B cell (primary cell): ENCODE data around the gene ANKS1B. TPM values are rescaled to one million over a fixed set of nuclear protein-coding genes. Genes with fewer than 3 reads are reported as not detected.

Experiments used
- ATAC-seq: fragments of 200-7000 bp; cut with Tn5 transposase; one replicate; pipeline ENCODE4 v1.10.0; 2021; ENCODE audit warnings: low read depth, mild to moderate bottlenecking, moderate number of reproducible peaks, moderate library complexity
- CTCF ChIA-PET: fragments of 350-600 bp; sonication (Branson Sonifier 250); formaldehyde crosslinking; loops from one replicate; lab custom pipeline; 2021; ENCODE audit warnings: antibody characterized with exemption, inconsistent platforms; lab: Charles Lee
- POLR2A ChIA-PET: fragments of 350-600 bp; sonication (Branson Sonifier 250); formaldehyde crosslinking; loops from one replicate; lab custom pipeline; 2021; ENCODE audit warnings: antibody characterized with exemption; lab: Charles Lee
- DNase-seq: peaks from one replicate; pipeline ENCODE4 v3.0.0; 2013
- H2AFZ ChIP-seq: 2 replicates; pipeline ENCODE4 v1.6.1; 2012; ENCODE audit warnings: mild to moderate bottlenecking, low read depth, low read length; ENCODE audit not compliant: insufficient read depth, poor library complexity, severe bottlenecking
- H3K27ac ChIP-seq, 2 donors: 1 replicate in 1 of 2; 2 replicates in 1 of 2; pipeline ENCODE4 v1.5.1; 2012 to 2013; ENCODE audit warnings: low read length in 2 of 2, mild to moderate bottlenecking in 2 of 2, moderate library complexity in 1 of 2
- H3K27me3 ChIP-seq, 4 experiments: fragments of 200-600 bp in 1 of 4; sonication (generic) in 1 of 4; replicated peaks in 1 of 4; 1 replicate in 2 of 4; 2 replicates in 2 of 4; pipeline versions ENCODE4 v1.6.1 to v1.7.0; 2013 to 2016; ENCODE audit warnings: low read length in 3 of 4, mild to moderate bottlenecking in 2 of 4, mixed read lengths in 1 of 4, moderate library complexity in 1 of 4; ENCODE audit not compliant: insufficient read depth in 4 of 4, control insufficient read depth in 3 of 4; ENCODE audit errors: control extremely low read depth in 1 of 4
- H3K36me3 ChIP-seq, 2 experiments: replicated peaks in 1 of 2; 1 replicate in 1 of 2; 2 replicates in 1 of 2; pipeline versions ENCODE4 v1.6.1 to v1.7.1; 2013; ENCODE audit warnings: low read length in 1 of 2; ENCODE audit not compliant: insufficient read depth in 2 of 2, control insufficient read depth in 1 of 2; ENCODE audit errors: control extremely low read depth in 1 of 2, extremely low read depth in 1 of 2
- H3K4me1 ChIP-seq, 2 donors: fragments of 200-600 bp in 1 of 2; sonication (generic) in 1 of 2; 1 replicate in 1 of 2; 2 replicates in 1 of 2; pipeline versions ENCODE4 v1.5.1 to v1.6.1; 2013 to 2017; ENCODE audit warnings: low read length in 2 of 2; ENCODE audit not compliant: control insufficient read depth in 2 of 2, insufficient read depth in 2 of 2
- H3K4me2 ChIP-seq: replicated peaks from 2 replicates; pipeline ENCODE3; 2012; ENCODE audit warnings: mild to moderate bottlenecking, low read depth, low read length; ENCODE audit not compliant: poor library complexity, severe bottlenecking
- H3K4me3 ChIP-seq, 5 experiments: fragments of 200-600 bp in 1 of 5; sonication (generic) in 1 of 5; 1 replicate in 3 of 5; 2 replicates in 2 of 5; pipeline versions ENCODE4 v1.5.1 to v1.7.0; 2011 to 2016; ENCODE audit warnings: low read length in 4 of 5, mild to moderate bottlenecking in 4 of 5, low read depth in 2 of 5, control low read depth in 1 of 5, moderate library complexity in 1 of 5; ENCODE audit not compliant: insufficient read depth in 1 of 5; ENCODE audit errors: control extremely low read depth in 1 of 5, extremely low read depth in 1 of 5
- H3K79me2 ChIP-seq: fragments of 200-600 bp; sonication (generic); one replicate; pipeline ENCODE4 v1.6.0; 2016; ENCODE audit warnings: low read length; ENCODE audit not compliant: control insufficient read depth, insufficient read depth
- H3K9ac ChIP-seq: fragments of 200-600 bp; sonication (generic); 2 replicates; pipeline ENCODE4 v1.6.1; 2017; ENCODE audit warnings: mild to moderate bottlenecking, low read length, moderate library complexity
- H3K9me3 ChIP-seq, 3 donors: one replicate each; pipeline versions ENCODE4 v1.6.1 to v1.7.1; 2013; ENCODE audit warnings: low read length in 2 of 3; ENCODE audit not compliant: control insufficient read depth in 2 of 3, insufficient read depth in 1 of 3; ENCODE audit errors: control extremely low read depth in 1 of 3
- H4K20me1 ChIP-seq: 2 replicates; pipeline ENCODE4 v1.6.0; 2012; ENCODE audit warnings: mild to moderate bottlenecking, low read length; ENCODE audit not compliant: insufficient read depth, control insufficient read depth, poor library complexity, severe bottlenecking
- H3K27ac Mint-ChIP-seq: one replicate; pipeline ENCODE4 v1.8.0; 2021; ENCODE audit warnings: mixed read lengths
- H3K27me3 Mint-ChIP-seq: one replicate; pipeline ENCODE4 v1.8.0; 2021; ENCODE audit warnings: mixed read lengths
- H3K4me1 Mint-ChIP-seq: one replicate; pipeline ENCODE4 v1.8.0; 2021; ENCODE audit warnings: mixed read lengths
- H3K4me3 Mint-ChIP-seq: one replicate; pipeline ENCODE4 v1.8.0; 2021; ENCODE audit warnings: mixed read lengths
- H3K9me3 Mint-ChIP-seq: one replicate; pipeline ENCODE4 v1.8.0; 2022; ENCODE audit warnings: mixed read lengths; ENCODE audit not compliant: insufficient read depth
- EZH2 ChIP-seq: IDR thresholded peaks from 2 replicates; pipeline ENCODE4 v1.6.1; 2012; ENCODE audit warnings: borderline replicate concordance, low read depth, mild to moderate bottlenecking, moderate library complexity, low read length; ENCODE audit not compliant: insufficient read depth, poor library complexity, severe bottlenecking
- WGBS: methylation state at CpG from one replicate; pipeline ENCODE4 v1.1.5; 2013; ENCODE audit warnings: missing lambda C conversion rate; ENCODE audit not compliant: insufficient coverage; 5-methylcytosine and 5-hydroxymethylcytosine counted together
- intact Hi-C: fragments of 100-400 bp; cut with micrococcal nuclease; formaldehyde crosslinking; loops from one replicate; pipeline ENCODE4 v1.10.0; 2022
- polyA plus RNA-seq: library from polyadenylated mRNA; depleted of rRNA; stranded (reverse); fragments of >200 nt; gene quantifications from 2 replicates; pipeline ENCODE4 v1.2.3, GENCODE V29; 2012
- total RNA-seq, 2 donors: library from RNA; stranded (reverse); fragments of 120-200 nt in 1 of 2; gene quantifications; 1 replicate in 1 of 2; 2 replicates in 1 of 2; pipeline versions ENCODE4 v1.2.3 to v1.2.4, GENCODE V29; 2013 to 2022
- TF ChIP-seq, protein P1 (sequence below): fragments of 200-600 bp; IDR thresholded peaks from one replicate; pipeline ENCODE4 v1.8.0; 2022; ENCODE audit warnings: antibody characterized with exemption, mild to moderate bottlenecking

ANKS1B gene
- total and polyA plus RNA-seq, 2 donors (not counting 1 experiment from before 2014, with no cell fraction given): not detected

DNA sequence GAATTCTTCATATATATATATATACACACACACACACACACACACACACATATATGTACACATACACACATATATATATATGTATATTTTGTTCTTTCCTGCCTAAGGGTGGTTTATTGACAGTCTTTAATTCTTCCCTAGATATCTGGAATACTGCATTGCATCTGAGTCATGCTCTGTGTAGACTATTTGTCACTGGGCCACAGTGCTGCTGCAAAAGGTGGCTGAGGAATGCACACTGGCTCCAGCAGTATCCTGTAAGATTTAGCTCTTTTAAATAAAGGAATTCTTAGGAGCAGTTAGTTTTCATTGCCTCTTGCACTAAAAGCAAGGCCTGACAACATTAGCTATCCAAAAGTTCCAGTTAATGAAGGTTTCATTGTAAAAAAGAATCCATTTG, 1138.8 kb downstream of the ANKS1B start:
- Histone ChIP-seq H3K9ac (no peak overlapping the region), H3K36me3 (no peaks in the 10 kb centered on the region), H3K27me3 (no peaks in the 10 kb centered on the region), H3K9me3 (no peaks in the 10 kb centered on the region), H2AFZ (no peak overlapping the region), H3K4me1 (no peaks in the 10 kb centered on the region), H4K20me1 (no peaks in the 10 kb centered on the region), H3K4me3 (no peak overlapping the region), H3K4me2 (no peak overlapping the region), H3K27ac (no peak overlapping the region), H3K79me2 (no peaks in the 10 kb centered on the region)
- CTCF ChIA-PET: no interaction called here
- no peak for ATAC-seq
- TF ChIP-seq EZH2: no peak
- TF ChIP-seq, protein P1, sequence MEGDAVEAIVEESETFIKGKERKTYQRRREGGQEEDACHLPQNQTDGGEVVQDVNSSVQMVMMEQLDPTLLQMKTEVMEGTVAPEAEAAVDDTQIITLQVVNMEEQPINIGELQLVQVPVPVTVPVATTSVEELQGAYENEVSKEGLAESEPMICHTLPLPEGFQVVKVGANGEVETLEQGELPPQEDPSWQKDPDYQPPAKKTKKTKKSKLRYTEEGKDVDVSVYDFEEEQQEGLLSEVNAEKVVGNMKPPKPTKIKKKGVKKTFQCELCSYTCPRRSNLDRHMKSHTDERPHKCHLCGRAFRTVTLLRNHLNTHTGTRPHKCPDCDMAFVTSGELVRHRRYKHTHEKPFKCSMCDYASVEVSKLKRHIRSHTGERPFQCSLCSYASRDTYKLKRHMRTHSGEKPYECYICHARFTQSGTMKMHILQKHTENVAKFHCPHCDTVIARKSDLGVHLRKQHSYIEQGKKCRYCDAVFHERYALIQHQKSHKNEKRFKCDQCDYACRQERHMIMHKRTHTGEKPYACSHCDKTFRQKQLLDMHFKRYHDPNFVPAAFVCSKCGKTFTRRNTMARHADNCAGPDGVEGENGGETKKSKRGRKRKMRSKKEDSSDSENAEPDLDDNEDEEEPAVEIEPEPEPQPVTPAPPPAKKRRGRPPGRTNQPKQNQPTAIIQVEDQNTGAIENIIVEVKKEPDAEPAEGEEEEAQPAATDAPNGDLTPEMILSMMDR: no peak
- H3K4me1 Mint-ChIP-seq: no peaks in the 10 kb centered on the region
- intact Hi-C loops: no loop called here
- no peak overlapping the region for H3K27ac Mint-ChIP-seq
- peaks cover 9% of the 10 kb centered on the region for H3K27me3 Mint-ChIP-seq
- DNase-seq: no peak
- POLR2A ChIA-PET: no interaction called here
- no peaks in the 10 kb centered on the region for H3K9me3 Mint-ChIP-seq
- H3K4me3 Mint-ChIP-seq: no peak overlapping the region

DNA sequence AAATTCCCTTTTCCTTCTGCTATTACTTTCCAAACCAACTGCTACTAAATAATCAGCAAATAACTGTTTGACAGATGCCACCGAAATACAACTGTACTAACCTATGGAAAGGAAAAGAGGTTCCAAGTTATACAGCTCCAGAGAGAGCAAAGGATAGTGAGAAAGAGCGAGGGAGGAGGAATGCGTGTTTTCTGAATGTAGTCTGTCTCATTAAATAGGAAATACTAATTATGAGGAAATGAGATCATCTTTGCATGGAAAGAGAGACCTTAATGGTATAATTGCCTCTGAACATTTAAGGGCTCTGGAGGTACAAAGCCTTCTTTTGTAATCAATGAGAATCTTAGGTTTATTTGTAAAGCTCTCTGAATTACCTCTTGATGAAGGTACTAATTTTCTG, 1144.4 kb downstream of the ANKS1B start:
- H3K4me1 Mint-ChIP-seq: no peaks in the 10 kb centered on the region
- no CpG with 5 or more reads among the region's 3 CpGs for WGBS
- H3K9me3 ChIP-seq: no peaks in the 10 kb centered on the region
- H3K9me3 Mint-ChIP-seq: no peaks in the 10 kb centered on the region
- H3K9ac ChIP-seq: no peak overlapping the region
- H3K27ac ChIP-seq: no peak overlapping the region
- H3K4me2 ChIP-seq: no peak overlapping the region
- intact Hi-C loops: no loop called here
- DNase-seq (no peak), ATAC-seq (no peak)
- no peak overlapping the region for H3K4me3 ChIP-seq
- no peaks in the 10 kb centered on the region for H3K4me1 ChIP-seq
- POLR2A ChIA-PET: no interaction called here
- H3K27me3 ChIP-seq: peaks cover 0 to 4% (median 0%) of the 10 kb centered on the region in 4 experiments
- H2AFZ ChIP-seq: no peak overlapping the region
- H3K36me3 ChIP-seq: no peaks in the 10 kb centered on the region
- H3K27me3 Mint-ChIP-seq: peaks cover 22% of the 10 kb centered on the region
- H3K27ac Mint-ChIP-seq: no peak overlapping the region
- TF ChIP-seq, protein P1: no peak
- no peak for TF ChIP-seq EZH2
- no peak overlapping the region for H3K4me3 Mint-ChIP-seq
- CTCF ChIA-PET: no interaction called here
- H4K20me1 ChIP-seq: no peaks in the 10 kb centered on the region
- no peaks in the 10 kb centered on the region for H3K79me2 ChIP-seq
